Endothelial cell of umbilical vein (primary cell): Measurements from ENCODE around the gene GATD1. TPM values are rescaled to one million over a fixed set of nuclear protein-coding genes. Genes with fewer than 3 reads are reported as not detected.
A peak's percentile ranks its signal among the peaks of the same experiment; 100 is the strongest.

Experiments
- BruUV-seq: library from RNA; stranded (reverse); fragments of 400-500 nt; replicated peaks from 2 replicates; lab custom pipeline; 2021; lab: Mats Ljungman, UMichigan
- CTCF ChIA-PET: fragments of 300-600, 350-600 bp; sonication (Branson Sonifier 250); formaldehyde crosslinking; loops from one replicate; lab custom pipeline; 2021; ENCODE audit warnings: antibody characterized with exemption, inconsistent platforms; lab: Charles Lee
- POLR2A ChIA-PET: fragments of 300-600, 350-600 bp; sonication (Branson Sonifier 250); formaldehyde crosslinking; loops from one replicate; lab custom pipeline; 2021; ENCODE audit warnings: antibody characterized with exemption, inconsistent platforms; lab: Charles Lee
- DNase-seq: peaks from one replicate; pipeline ENCODE4 v3.0.0-alpha.2; 2011; ENCODE audit warnings: low read depth, low spot score
- FAIRE-seq: peaks from 2 replicates; lab custom pipeline; 2011; peaks lifted over from hg19 to GRCh38; lab: Jason Lieb, UNC
- H2AFZ ChIP-seq: 2 replicates; pipeline ENCODE4 v1.6.0; 2012; ENCODE audit warnings: low read depth, low read length, control low read depth, inconsistent platforms
- H3K27ac ChIP-seq: 2 replicates; pipeline ENCODE4 v1.5.1; 2011; ENCODE audit warnings: low read depth, mild to moderate bottlenecking, control low read depth, low read length, moderate library complexity; ENCODE audit not compliant: insufficient read depth
- H3K27me3 ChIP-seq, 2 experiments: 2 replicates each; pipeline versions ENCODE4 v1.6.0 to v1.6.1; 2011; ENCODE audit warnings: low read length in 2 of 2, mixed read lengths in 1 of 2; ENCODE audit not compliant: control insufficient read depth in 2 of 2, insufficient read depth in 2 of 2
- H3K36me3 ChIP-seq, 2 experiments: 2 replicates in 1 of 2; 3 replicates in 1 of 2; pipeline ENCODE4 v1.5.1; 2011; ENCODE audit warnings: low read length in 2 of 2, mild to moderate bottlenecking in 1 of 2, moderate library complexity in 1 of 2; ENCODE audit not compliant: control insufficient read depth in 2 of 2, insufficient read depth in 2 of 2; ENCODE audit errors: extremely low read depth in 1 of 2
- H3K4me1 ChIP-seq: 3 replicates; pipeline ENCODE4 v1.5.1; 2011; ENCODE audit warnings: mild to moderate bottlenecking, low read length; ENCODE audit not compliant: control insufficient read depth, insufficient read depth; ENCODE audit errors: extremely low read depth
- H3K4me2 ChIP-seq: 2 replicates; pipeline ENCODE4 v1.6.1; 2011; ENCODE audit warnings: low read length, control low read depth, mixed read lengths; ENCODE audit not compliant: insufficient read depth
- H3K4me3 ChIP-seq, 3 experiments: fragments of 200-600 bp in 1 of 3; sonication (generic), shearing (Covaris generic) in 1 of 3; replicated peaks in 1 of 3; 2 replicates each; pipeline ENCODE4 v1.5.1; 2011 to 2016; ENCODE audit warnings: control low read depth in 3 of 3, low read length in 3 of 3, mild to moderate bottlenecking in 2 of 3, inconsistent platforms in 1 of 3, low read depth in 1 of 3, moderate library complexity in 1 of 3; ENCODE audit not compliant: insufficient read depth in 1 of 3
- H3K79me2 ChIP-seq: 2 replicates; pipeline ENCODE4 v1.6.0; 2012; ENCODE audit warnings: low read length, inconsistent platforms; ENCODE audit not compliant: control insufficient read depth, insufficient read depth
- H3K9ac ChIP-seq: replicated peaks from 2 replicates; pipeline ENCODE3; 2011; ENCODE audit warnings: low read length, control low read depth; ENCODE audit not compliant: insufficient read depth; ENCODE audit errors: extremely low read depth
- H3K9me1 ChIP-seq: replicated peaks from 3 replicates; pipeline ENCODE4 v1.6.0; 2011; ENCODE audit warnings: mild to moderate bottlenecking, low read length; ENCODE audit not compliant: control insufficient read depth, insufficient read depth; ENCODE audit errors: extremely low read depth
- H3K9me3 ChIP-seq: replicated peaks from 2 replicates; pipeline ENCODE4 v1.5.1; 2012; ENCODE audit warnings: low read length, inconsistent platforms; ENCODE audit not compliant: control insufficient read depth, insufficient read depth
- H4K20me1 ChIP-seq: replicated peaks from 2 replicates; pipeline ENCODE3; 2011; ENCODE audit warnings: mild to moderate bottlenecking, low read length; ENCODE audit not compliant: control insufficient read depth, insufficient read depth; ENCODE audit errors: extremely low read depth
- EZH2 ChIP-seq: IDR thresholded peaks from 2 replicates; pipeline ENCODE4 v1.6.1; 2012; ENCODE audit warnings: borderline replicate concordance, low read depth, mild to moderate bottlenecking, moderate library complexity, low read length, inconsistent platforms; ENCODE audit not compliant: severe bottlenecking
- FOS ChIP-seq: IDR thresholded peaks from 2 replicates; pipeline ENCODE4 v1.6.1; 2011; ENCODE audit warnings: mild to moderate bottlenecking, low read length, moderate library complexity, borderline replicate concordance; ENCODE audit not compliant: insufficient read depth
- GATA2 ChIP-seq: IDR thresholded peaks from 2 replicates; pipeline ENCODE4 v1.7.0; 2011; ENCODE audit warnings: low read depth, mild to moderate bottlenecking, moderate library complexity, mixed read lengths, low read length; ENCODE audit not compliant: insufficient read length, insufficient read depth
- JUN ChIP-seq: IDR thresholded peaks from 2 replicates; pipeline ENCODE4 v1.6.1; 2011; ENCODE audit warnings: borderline replicate concordance, low read depth; ENCODE audit not compliant: insufficient read length, insufficient read depth
- MYC ChIP-seq: IDR thresholded peaks from one replicate; pipeline ENCODE4 v1.6.1; 2011; ENCODE audit warnings: mild to moderate bottlenecking, low read depth, low read length
- POLR2A ChIP-seq: IDR thresholded peaks from 2 replicates; pipeline ENCODE4 v1.6.1; 2012; ENCODE audit warnings: low read depth, mild to moderate bottlenecking, control low read depth, low read length
- POLR2AphosphoS5 ChIP-seq: IDR thresholded peaks from 2 replicates; pipeline ENCODE4 v1.6.1; 2012; ENCODE audit warnings: low read depth, mild to moderate bottlenecking, control low read depth, low read length, moderate library complexity; ENCODE audit not compliant: insufficient read depth
- dilution Hi-C: fragments of 300-500 bp; cut with MboI; formaldehyde crosslinking; loops from one replicate; pipeline ENCODE4 v1.15.0; 2019; ENCODE audit warnings: low sequenced_read_pairs; ENCODE audit not compliant: extremely low pct_ligation_motif_present
- intact Hi-C: fragments of 100-400 bp; cut with micrococcal nuclease; formaldehyde crosslinking; loops from one replicate; pipeline ENCODE4 v1.10.0; 2022
- polyA plus RNA-seq, 4 experiments: library from polyadenylated mRNA; depleted of rRNA in 3 of 4; stranded (reverse) in 3 of 4; unstranded in 1 of 4; fragments of >200 nt; gene quantifications; 2 replicates each; pipeline versions ENCODE4 v1.2.1 to v1.2.3, GENCODE V29; 2011 to 2012; ENCODE audit warnings: missing spikeins in 1 of 4
- total RNA-seq: library from RNA; stranded (reverse); gene quantifications from 2 replicates; pipeline ENCODE4 v1.2.3, GENCODE V29; 2021
- TF ChIP-seq, protein P1 (sequence below), 2 donors: IDR thresholded peaks; 1 replicate in 1 of 2; 2 replicates in 1 of 2; pipeline ENCODE4 v1.5.1; 2011; ENCODE audit warnings: low read length in 2 of 2, mild to moderate bottlenecking in 2 of 2, moderate library complexity in 2 of 2, control low read depth in 1 of 2, inconsistent platforms in 1 of 2, low read depth in 1 of 2; ENCODE audit not compliant: insufficient read depth in 1 of 2; ENCODE audit errors: extremely low read depth in 1 of 2
- TF ChIP-seq, protein P2 (sequence below): IDR thresholded peaks from 2 replicates; pipeline ENCODE4 v1.6.1; 2011; ENCODE audit not compliant: insufficient read depth, insufficient read length

Gene GATD1
- total and polyA plus RNA-seq, 2 donors (not counting 3 experiments of a cell fraction or from before 2014, with no cell fraction given) = 70.6 to 83.1 TPM

DNA sequence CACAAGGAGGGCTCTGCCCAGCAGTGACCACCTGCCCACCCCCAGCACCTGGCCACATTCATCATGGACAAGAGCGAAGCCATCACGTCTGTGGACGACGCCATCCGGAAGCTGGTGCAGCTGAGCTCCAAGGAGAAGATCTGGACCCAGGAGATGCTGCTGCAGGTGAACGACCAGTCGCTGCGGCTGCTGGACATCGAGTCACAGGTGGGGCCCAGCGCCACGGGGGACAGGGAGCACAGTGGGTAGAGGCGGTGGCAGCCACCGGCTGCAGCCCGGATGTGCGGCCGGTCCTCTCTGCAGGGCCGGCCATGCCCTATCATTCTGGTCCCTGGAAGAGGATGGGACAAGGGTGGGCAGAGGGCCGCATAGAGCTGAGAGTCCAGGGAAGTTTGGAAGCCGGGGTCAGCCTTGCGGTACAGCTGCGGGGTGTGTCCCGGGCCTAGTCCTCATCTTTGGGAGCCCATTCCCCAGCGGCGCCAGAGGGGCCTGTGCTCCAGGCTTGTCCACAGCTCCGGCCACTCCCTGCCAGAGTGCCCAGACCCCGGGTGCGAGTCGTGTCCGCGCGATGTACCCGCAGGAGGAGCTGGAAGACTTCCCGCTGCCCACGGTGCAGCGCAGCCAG, 57.2 kb downstream of the GATD1 start:
- Histone ChIP-seq H3K9me3 (no peaks in the 10 kb centered on the region), H3K4me3 (no peak overlapping the region), H4K20me1 (no peaks in the 10 kb centered on the region), H3K27ac (no peak overlapping the region), H3K4me2 (no peak overlapping the region), H3K9me1 (no peaks in the 10 kb centered on the region), H3K4me1 (peaks cover 3% of the 10 kb centered on the region), H3K27me3 (peaks cover 17 to 18% of the 10 kb centered on the region in 2 experiments), H2AFZ (peak overlapping the region; percentile 31), H3K36me3 (no peaks in the 10 kb centered on the region), H3K9ac (no peak overlapping the region), H3K79me2 (no peaks in the 10 kb centered on the region)
- POLR2A ChIA-PET = interaction anchor here (0.6 kb wide), 1 partner anchor 22 kb away, joined by 5 read pairs; no protein-coding TSS in a partner anchor
- intact Hi-C loops (no loop called here), dilution Hi-C loops (no loop called here)
- TF ChIP-seq FOS (no peak), POLR2AphosphoS5 (no peak), EZH2 (no peak), GATA2 (no peak), MYC (no peak), JUN (no peak), POLR2A (no peak)
- TF ChIP-seq, protein P1, sequence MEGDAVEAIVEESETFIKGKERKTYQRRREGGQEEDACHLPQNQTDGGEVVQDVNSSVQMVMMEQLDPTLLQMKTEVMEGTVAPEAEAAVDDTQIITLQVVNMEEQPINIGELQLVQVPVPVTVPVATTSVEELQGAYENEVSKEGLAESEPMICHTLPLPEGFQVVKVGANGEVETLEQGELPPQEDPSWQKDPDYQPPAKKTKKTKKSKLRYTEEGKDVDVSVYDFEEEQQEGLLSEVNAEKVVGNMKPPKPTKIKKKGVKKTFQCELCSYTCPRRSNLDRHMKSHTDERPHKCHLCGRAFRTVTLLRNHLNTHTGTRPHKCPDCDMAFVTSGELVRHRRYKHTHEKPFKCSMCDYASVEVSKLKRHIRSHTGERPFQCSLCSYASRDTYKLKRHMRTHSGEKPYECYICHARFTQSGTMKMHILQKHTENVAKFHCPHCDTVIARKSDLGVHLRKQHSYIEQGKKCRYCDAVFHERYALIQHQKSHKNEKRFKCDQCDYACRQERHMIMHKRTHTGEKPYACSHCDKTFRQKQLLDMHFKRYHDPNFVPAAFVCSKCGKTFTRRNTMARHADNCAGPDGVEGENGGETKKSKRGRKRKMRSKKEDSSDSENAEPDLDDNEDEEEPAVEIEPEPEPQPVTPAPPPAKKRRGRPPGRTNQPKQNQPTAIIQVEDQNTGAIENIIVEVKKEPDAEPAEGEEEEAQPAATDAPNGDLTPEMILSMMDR (IDR thresholded peaks at IDR 0.05; ENCODE audit: extremely low read depth in 1 of 2, insufficient read depth in 1 of 2, low read depth in 1 of 2, low read length in 2 of 2) = no peak
- TF ChIP-seq, protein P2, sequence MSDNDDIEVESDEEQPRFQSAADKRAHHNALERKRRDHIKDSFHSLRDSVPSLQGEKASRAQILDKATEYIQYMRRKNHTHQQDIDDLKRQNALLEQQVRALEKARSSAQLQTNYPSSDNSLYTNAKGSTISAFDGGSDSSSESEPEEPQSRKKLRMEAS = no peak
- no TSS peak for BruUV-seq
- no peak for DNase-seq
- CTCF ChIA-PET = interaction anchor here (0.6 to 2.0 kb wide), 7 partner anchors 8 to 166 kb away, joined by 3 to 8 read pairs (median 4); no protein-coding TSS in a partner anchor
- no peak for FAIRE-seq
